Kasumi-1 (cell line): ENCODE data around the gene FKBP4.
"Not testable (repeated sequence)": the region's sequence is repeated elsewhere in the genome, so short reads cannot be mapped to it uniquely, and the experiment has no call there.

ENCODE experiments used
- DNase-seq, 2 experiments: peaks; one replicate each; lab custom pipeline; 2025; lab: John Stamatoyannopoulos, UW

The FKBP4 gene

GRCh38 chr12:2794736-2795289, at the start of gene FKBP4:
Gene FKBP4 (plus strand): TSS chr12:2794970. CDS start chr12:2795140, 170 bp downstream.
- peak; percentile 66 to 71 for DNase-seq

- DNase-seq = no peak
Observed at GRCh38 chr12:2745655-2746054, 49.1 kb upstream of the FKBP4 start.

DNA sequence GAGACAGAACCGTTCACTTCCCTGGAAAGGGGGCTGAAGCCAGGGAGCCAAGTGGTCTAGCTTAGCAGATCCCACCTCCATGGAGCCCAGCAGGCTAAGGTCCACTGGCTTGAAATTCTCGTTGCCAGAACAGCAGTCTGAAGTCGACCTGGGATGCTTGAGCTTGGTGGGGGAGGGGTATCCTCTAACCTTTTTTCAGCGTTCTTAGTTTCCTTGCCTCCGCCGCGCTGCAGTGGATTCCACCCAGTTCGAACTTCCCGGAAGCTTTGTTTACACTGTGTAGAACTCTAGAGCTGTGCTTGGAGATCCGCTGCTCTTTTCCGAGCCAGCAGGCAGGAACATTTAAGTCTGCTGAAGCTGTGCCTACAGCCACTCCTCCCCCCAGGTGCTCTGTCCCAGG, 45.2 kb upstream of the FKBP4 start:
- DNase-seq = no peak

- no peak for DNase-seq
Observed at GRCh38 chr12:2750185-2750584, 44.6 kb upstream of the FKBP4 start.

DNA sequence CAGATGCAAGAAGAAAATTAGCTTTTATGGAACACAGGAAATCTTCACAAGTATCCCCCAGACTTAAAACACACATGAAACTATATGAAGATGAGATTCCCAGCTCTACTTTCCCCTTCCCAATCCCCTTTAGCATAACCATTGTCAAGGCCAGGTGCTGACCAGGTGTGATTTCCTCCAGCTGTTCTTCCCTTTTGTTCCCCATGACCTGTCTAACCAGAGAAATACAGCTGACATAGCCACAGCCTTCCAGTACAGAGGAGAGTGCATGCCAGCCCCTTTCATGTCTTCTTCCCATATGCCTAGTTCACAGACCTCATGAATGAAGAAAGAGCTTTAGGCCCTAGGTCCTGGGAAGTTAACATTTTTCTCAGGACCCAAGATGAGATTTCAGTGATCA, 43.5 kb upstream of the FKBP4 start:
- no peak for DNase-seq

GRCh38 chr12:2751686-2752085, 43.1 kb upstream of the FKBP4 start:
- no peak for DNase-seq

DNA sequence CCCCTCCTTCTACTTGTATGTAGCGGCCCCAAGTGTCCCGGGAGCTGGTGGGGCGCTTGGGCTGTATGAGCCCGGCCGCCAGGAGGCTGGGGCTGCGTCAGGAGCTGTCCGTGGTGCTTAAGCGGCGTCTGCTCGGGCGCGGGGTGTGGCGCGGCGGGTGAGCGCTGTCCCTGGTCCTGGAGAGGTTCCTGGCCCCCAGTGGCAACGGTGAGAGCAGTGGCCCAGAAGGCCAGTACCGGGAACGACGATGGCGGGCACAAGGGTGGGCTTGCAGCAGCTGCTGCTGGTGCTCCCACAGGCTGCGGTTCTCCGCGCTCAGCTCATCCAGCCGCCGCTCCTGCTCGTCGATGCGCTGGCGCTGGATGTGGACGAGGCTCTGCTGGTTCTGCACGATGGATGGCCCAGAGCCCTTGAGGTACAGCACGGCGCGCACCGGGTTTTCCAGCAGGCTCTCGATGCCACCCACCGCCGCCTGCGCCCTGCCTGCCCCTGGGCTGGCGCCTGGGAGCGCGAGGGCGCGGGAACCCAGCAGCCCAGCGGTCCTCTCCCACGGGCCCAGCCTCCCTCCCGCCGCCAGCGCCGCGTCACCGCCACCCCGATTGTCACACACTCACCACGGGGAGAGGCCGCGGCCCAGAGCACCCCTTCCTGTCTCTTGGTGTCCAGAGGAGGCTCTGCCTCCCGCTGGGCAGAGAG, 41.9 kb upstream of the FKBP4 start:
- peak; percentile 16 to 48 for DNase-seq

- DNase-seq = no peak
Observed at GRCh38 chr12:2753536-2753935, 41.2 kb upstream of the FKBP4 start.

DNA sequence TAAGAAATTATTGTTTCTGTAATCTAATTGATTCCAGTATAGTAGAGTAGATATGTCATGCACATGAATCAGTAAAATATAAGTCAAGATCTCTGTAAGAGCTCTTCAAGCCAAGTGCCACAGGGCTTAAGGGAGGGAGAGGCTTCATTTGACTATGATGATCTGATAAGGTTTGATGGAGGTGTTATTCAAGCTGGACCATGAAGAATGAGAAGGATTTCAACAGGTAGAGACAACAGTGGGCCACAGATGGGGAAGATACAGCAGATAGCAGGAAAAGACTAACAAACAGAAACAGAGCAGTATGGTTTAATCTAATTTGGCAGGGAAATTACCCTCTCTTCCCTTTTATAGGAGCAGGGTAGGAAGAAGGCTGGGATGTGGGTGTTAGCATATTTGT, 40.6 kb upstream of the FKBP4 start:
- no peak for DNase-seq

GRCh38 chr12:2756756-2757155, 38.0 kb upstream of the FKBP4 start:
- DNase-seq = no peak

GRCh38 chr12:2759733-2760132, 35.0 kb upstream of the FKBP4 start:
- DNase-seq = no peak

DNA sequence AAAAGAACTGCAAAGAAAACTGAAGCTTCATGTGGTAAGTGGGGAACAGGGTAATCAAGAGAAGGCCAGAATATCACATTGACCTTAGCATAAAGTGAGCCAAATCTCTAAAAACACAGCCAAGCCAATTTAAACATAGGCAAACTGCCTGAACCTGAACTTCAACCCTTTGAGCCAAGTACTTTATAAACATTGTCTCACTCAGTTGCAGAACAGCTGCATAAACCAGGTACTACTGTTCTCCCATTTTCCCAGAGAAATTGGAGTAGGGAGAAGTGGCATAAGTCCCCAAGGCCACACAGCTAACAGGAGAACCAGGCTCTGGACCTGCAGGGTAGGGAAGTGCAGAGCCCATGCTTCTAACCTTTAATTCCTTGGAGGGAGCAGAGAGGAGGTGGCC, 30.4 kb upstream of the FKBP4 start:
- DNase-seq = no peak

DNA sequence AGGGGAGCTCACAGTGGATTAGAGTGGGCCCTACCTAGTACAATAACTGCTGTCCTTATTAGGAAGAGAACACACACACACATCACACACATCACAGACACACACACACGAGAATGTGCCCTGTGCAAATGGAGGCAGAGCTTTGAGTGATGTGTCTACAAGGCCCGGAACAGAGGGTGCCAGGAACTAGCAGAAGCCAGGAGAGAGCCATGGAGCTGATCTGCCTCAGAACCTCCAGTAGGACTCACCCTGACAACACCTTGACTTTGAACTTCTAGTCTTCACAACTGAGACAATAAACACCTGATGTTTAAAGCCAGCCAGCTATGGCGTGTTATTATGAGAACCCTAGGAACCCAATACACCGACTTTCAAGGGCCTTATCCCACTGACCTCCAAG, 29.7 kb upstream of the FKBP4 start:
- no peak for DNase-seq

DNA sequence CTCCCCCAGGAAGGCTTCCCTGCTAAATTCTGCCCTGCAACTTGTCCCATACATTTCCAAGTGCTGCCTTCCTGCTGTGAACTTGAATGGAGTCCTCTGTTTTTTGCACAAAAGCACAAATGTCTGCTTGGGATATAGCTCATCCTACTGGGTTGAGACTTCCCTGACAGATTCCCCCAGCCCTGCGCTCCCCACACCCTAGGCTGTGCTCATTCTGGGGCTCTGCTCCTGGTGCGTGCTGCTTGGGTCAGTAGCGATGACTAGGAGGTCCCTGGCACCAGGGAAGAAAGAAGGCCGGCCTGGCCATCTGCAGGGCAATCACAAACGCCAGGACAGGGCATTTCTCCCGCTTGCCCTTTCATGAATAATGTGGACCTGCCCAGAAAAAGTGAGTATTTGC, 29.2 kb upstream of the FKBP4 start:
- no peak for DNase-seq

DNA sequence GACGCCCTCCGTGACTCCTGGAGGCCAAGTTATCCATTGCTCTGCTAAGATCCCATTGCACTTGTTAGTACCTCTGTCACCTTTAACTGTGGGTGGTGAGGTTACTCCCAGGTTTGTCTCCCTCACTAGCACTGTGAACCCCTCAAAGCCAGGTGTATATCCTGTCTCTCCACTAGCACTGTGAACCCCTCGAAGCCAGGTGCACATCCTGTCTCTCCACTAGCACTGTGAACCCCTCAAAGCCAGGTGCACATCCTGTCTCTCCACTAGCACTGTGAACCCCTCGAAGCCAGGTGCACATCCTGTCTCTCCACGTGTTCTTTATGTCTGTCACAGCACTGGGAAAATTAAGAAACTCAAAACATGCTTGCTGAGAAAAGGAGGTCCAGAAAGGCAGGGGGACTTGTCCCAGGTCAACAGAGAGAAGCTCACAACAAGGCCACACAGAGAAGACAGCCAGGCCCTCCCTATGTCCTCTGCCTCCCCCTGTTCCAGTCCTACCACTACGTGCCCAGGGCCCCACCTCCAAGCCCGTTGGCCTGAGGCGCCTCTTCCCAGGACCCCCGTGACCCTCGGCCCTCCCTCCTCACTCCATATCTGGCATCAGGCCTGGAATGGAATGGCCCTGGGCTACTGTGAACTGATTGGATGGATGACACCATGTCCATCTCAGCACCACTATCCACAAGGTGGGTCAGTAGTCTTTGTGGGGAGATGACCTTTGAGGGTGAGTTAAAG, 26.4 kb upstream of the FKBP4 start:
- DNase-seq = no peak

DNA sequence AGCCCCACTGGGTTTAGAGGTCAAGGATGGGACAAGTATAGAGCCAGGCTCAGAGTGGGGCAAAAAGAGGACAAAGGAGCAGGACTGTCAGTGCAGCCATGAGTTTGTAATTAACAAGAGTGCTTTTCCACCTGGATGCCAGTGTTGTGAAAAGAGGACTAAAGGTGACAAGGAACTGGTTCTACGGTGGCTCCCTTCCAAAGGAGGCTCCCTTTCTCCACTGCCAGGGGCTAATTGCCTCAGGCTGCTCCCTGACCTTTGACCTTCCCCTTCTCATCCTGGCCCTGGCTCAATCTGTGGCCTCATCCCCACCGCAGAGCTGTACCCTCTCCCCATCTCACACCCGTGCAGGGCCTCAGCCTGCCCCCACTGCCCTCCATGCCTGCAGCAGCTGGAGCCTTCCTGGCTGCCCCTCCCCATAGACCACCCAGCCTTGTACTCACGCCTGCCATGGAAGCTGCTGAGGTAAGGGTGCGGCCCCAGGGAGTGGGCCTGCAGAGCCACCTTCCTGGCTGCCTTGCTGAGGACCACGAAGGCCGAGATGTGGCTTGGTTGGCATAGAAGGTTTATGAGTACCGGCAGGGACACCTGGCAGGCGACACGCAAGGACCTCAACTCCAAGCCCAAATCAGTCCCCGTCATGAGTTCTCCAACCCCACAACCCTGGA, 24.8 kb upstream of the FKBP4 start:
- DNase-seq = no peak

- not testable (repeated sequence) for DNase-seq
Observed at GRCh38 chr12:2770544-2770943, 24.2 kb upstream of the FKBP4 start.

- DNase-seq = no peak
Observed at GRCh38 chr12:2772370-2772769, 22.4 kb upstream of the FKBP4 start.

- DNase-seq = no peak
Observed at GRCh38 chr12:2773199-2773875, 21.4 kb upstream of the FKBP4 start.

GRCh38 chr12:2775431-2775830, 19.3 kb upstream of the FKBP4 start:
- DNase-seq = no peak

GRCh38 chr12:2776129-2776806, 18.5 kb upstream of the FKBP4 start:
- DNase-seq = no peak

GRCh38 chr12:2779281-2779680, 15.5 kb upstream of the FKBP4 start:
- peak; percentile 52 to 68 for DNase-seq
